ENCODE results near the gene IKBIP.
"Not testable (repeated sequence)": the region's sequence is repeated elsewhere in the genome, so short reads cannot be mapped to it uniquely, and the experiment has no call there.

The IKBIP gene

DNA sequence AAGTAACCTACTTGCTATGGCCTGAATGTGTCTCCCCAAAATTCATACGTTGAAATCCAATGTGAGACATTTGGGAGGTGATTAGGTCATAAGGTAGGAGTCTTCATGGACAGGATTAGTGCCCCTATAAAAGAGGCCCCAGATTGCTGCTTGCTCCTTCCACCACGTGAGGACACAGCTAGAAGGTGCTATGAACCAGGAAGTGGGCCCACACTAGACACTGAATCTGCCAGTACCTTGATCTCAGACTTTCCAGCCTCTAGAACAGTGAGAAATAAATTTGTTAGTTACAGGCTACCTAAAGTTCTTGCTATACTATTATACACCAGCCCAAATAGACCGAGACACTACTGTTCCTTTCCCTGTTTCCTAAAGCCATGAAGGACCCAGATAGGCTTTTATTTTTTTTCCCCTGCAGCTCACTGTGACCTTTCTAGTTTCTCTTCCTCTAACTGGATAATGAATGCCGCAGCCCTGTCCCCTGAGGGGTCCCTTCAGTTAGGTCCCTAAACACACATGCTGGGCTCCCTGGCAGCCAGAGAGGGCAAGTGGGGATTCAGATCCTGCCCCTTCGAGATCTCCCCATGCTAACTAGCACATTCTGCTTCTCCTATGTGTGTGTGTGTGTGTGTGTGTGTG is 31.8 kb downstream of the IKBIP start:
- H3K4me3 ChIP-seq (ENCODE audit: low read length), result no peak overlapping the region

DNA sequence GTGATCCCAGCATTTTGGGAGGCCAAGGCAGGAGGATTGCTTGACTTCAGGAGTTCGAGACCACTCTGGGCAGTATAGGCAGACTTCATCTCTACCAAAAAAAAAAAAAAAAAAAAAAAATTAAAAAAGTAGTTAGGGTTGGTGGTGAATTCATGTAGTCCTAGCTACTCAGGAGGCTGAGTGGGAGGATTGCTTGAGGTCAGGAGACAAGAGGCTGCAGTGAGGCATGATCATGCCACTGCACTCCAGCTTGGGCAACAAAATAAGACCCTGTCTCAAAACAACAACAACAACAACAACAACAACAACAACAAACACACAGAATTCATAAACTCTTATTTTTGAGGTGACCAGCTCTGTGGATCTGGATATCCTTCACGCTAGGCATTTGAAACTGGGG is 34.0 kb downstream of the IKBIP start:
- Histone ChIP-seq H3K9ac (ENCODE audit: low read length) (no peak overlapping the region), H3K36me3 (ENCODE audit: control insufficient read depth, insufficient read depth, low read length) (no peaks in the 10 kb centered on the region), H3K27ac (ENCODE audit: low read depth, low read length) (no peak overlapping the region), H3K27me3 (ENCODE audit: control insufficient read depth, insufficient read depth, low read length) (no peaks in the 10 kb centered on the region), H3K4me1 (ENCODE audit: control insufficient read depth, insufficient read depth, low read length) (no peaks in the 10 kb centered on the region), H3K4me3 (ENCODE audit: low read length) (no peak overlapping the region)

More for the DNA sequence above, 31.8 kb downstream of the IKBIP start:
- Histone ChIP-seq H3K4me1 (ENCODE audit: control insufficient read depth, insufficient read depth, low read length) (no peaks in the 10 kb centered on the region), H3K9ac (ENCODE audit: low read length) (no peak overlapping the region), H3K27me3 (ENCODE audit: control insufficient read depth, insufficient read depth, low read length) (no peaks in the 10 kb centered on the region), H3K27ac (ENCODE audit: low read depth, low read length) (no peak overlapping the region), H3K36me3 (ENCODE audit: control insufficient read depth, insufficient read depth, low read length) (no peaks in the 10 kb centered on the region)

DNA sequence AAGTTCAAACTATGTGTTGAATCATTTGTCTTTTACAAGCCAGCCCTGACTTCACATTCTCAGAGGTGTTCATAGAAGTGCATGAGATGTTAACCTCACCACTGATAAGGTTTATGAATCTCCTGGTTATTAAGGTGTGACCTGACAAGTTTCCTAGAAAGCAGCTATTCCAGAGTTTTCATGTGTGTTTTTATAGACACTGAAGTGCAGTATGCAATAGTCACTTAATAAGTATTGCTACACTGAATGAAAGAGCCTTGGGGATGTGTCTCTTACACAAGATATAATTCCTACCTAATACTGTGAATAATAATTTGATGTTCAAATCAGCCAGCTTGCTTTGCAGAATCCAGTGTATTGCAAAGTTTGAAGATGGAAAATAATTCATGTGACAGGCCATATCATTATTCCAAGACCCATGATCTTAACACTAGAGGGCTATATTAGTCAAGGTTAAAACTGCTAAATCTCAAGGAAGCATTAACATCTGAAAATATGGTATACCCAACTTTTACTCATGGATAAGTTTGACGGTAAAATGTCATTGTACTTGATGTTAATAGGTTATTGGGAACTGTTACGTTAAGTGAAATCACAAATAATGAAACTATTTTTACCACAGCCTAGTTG is 38.1 kb downstream of the IKBIP start:
- no peak overlapping the region for H3K27ac ChIP-seq (ENCODE audit: low read depth, low read length)
- peaks cover 4% of the 10 kb centered on the region for H3K36me3 ChIP-seq (ENCODE audit: control insufficient read depth, insufficient read depth, low read length)

DNA sequence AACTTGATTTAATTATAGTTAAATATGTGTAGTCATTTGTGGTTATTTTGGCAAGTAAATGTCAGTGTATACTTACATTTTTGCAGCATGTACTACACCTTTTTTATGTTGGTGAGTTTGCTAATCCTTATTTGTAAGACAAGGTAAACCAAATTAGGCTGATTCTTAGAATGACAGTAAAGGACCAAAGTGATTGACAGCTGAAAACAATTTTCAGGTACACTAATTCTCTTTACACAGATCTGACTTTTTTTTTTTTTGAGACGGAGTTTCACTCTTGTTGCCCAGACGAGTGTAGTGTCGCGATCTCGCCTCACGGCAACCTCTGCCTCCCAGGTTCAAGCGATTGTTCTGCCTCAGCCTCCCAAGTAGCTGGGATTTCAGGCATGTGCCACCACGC is 42.7 kb downstream of the IKBIP start:
- Histone ChIP-seq H3K4me3 (ENCODE audit: low read length) (no peak overlapping the region), H3K9ac (ENCODE audit: low read length) (no peak overlapping the region), H3K27me3 (ENCODE audit: control insufficient read depth, insufficient read depth, low read length) (no peaks in the 10 kb centered on the region), H3K27ac (ENCODE audit: low read depth, low read length) (no peak overlapping the region), H3K36me3 (ENCODE audit: control insufficient read depth, insufficient read depth, low read length) (peaks cover 24% of the 10 kb centered on the region), H3K4me1 (ENCODE audit: control insufficient read depth, insufficient read depth, low read length) (no peaks in the 10 kb centered on the region)

More for the DNA sequence above, 38.1 kb downstream of the IKBIP start:
- no peaks in the 10 kb centered on the region for H3K27me3 ChIP-seq (ENCODE audit: control insufficient read depth, insufficient read depth, low read length)
- no peak overlapping the region for H3K4me3 ChIP-seq (ENCODE audit: low read length)
- H3K4me1 ChIP-seq (ENCODE audit: control insufficient read depth, insufficient read depth, low read length), result no peaks in the 10 kb centered on the region
- H3K9ac ChIP-seq (ENCODE audit: low read length), result no peak overlapping the region

DNA sequence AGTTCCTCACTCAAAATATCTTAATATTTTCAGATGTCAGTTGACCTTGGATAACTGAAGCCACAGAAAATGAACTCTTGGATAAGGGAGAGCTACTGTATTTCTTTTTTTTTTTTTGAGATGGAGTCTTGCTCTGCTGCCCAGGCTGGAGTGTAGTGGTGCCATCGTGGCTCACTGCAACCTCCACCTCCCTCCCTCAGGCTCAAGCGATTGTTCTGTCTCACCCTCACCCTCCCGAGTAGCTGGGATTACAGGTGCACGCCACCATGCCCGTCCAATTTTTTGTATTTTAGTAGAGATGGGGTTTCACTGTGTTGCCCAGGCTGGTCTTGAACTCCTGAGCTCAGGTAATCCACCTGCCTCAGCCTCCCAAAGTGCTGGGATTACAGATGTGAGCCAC is 47.3 kb downstream of the IKBIP start:
- not testable (repeated sequence) for H3K9ac ChIP-seq (ENCODE audit: low read length); H3K4me1 ChIP-seq (ENCODE audit: control insufficient read depth, insufficient read depth, low read length); H3K4me3 ChIP-seq (ENCODE audit: low read length); H3K27ac ChIP-seq (ENCODE audit: low read depth, low read length); H3K27me3 ChIP-seq (ENCODE audit: control insufficient read depth, insufficient read depth, low read length)
- H3K36me3 ChIP-seq (ENCODE audit: control insufficient read depth, insufficient read depth, low read length), result peaks cover 30% of the 10 kb centered on the region

DNA sequence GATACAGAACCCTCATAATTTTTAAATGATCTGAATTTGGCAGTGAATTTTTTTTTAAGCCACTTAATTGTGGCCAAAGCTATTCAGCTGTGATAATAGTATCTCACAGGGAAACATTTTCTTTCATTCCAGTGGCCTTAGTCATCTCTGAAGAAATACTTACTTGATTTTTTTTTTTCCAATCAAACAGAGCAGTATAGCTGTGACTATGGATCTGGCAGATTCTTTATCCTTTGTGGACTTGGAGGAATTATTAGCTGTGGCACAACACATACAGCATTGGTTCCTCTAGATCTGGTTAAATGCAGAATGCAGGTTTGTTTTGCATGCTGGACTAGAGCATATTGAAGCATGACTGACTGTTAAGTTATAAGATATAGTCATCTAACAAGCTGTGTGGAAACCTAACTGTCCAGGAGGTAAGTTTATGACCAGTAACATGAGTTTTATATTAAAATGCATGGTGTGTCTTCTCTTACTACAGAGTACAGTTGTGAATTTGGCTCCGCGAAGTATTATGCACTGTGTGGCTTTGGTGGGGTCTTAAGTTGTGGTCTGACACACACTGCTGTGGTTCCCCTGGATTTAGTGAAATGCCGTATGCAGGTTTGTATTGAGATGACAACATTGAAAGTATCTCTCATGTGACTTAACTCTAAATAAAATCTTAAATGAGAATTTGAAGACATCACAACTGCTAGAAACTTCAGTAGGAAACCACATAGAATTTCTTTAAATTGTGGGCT is 49.2 kb downstream of the IKBIP start:
- H3K36me3 ChIP-seq (ENCODE audit: control insufficient read depth, insufficient read depth, low read length), result peaks cover 22% of the 10 kb centered on the region
- H3K27ac ChIP-seq (ENCODE audit: low read depth, low read length), result peak overlapping the region; percentile 100
- no peaks in the 10 kb centered on the region for H3K27me3 ChIP-seq (ENCODE audit: control insufficient read depth, insufficient read depth, low read length)
- H3K9ac ChIP-seq (ENCODE audit: low read length), result no peak overlapping the region
- peak overlapping the region; percentile 98 for H3K4me3 ChIP-seq (ENCODE audit: low read length)
- peaks cover 6% of the 10 kb centered on the region for H3K4me1 ChIP-seq (ENCODE audit: control insufficient read depth, insufficient read depth, low read length)

DNA sequence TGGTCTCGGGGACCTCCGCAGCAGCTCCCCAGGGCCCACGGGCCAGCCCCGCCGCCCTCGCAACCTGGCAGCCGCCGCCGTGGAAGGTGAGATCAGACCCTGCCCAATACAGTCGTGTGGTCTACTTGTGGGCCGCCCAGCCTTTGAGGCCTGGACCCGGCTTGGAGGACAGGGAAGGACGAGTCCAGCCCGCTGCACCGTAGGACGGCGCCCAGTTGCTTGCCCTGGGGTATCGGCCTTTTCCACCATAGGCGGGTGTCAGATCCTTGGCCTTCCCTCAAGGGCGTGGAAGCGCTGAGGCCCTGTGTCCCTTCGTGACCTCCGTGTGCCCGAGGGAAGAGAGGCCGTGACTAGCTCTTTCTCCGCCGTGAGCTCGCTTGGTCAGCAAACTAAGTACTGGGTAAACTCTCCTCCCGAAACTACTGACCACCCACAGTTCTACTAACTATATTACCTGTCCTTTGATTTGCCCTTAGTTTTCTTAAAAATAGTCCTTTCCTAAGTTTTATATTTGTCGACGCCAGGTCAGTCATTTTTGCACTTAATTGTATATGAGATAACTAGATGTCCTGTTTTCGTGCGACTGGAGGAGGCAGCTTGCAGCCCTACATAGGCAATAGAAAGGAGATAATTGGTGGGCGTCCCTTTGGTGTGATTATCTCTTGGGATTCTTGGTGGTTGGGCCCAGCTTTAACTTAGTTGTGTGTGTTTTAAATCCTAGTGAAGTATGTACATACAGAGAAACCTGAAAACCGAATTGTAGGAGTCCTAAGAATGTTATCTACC is 50.3 kb downstream of the IKBIP start:
- H3K9ac ChIP-seq (ENCODE audit: low read length), result peak overlapping the region; percentile 99
- peaks cover 15% of the 10 kb centered on the region for H3K36me3 ChIP-seq (ENCODE audit: control insufficient read depth, insufficient read depth, low read length)
- H3K4me1 ChIP-seq (ENCODE audit: control insufficient read depth, insufficient read depth, low read length), result peaks cover 6% of the 10 kb centered on the region
- no peaks in the 10 kb centered on the region for H3K27me3 ChIP-seq (ENCODE audit: control insufficient read depth, insufficient read depth, low read length)
- H3K4me3 ChIP-seq (ENCODE audit: low read length), result peak overlapping the region; percentile 98
- H3K27ac ChIP-seq (ENCODE audit: low read depth, low read length), result peak overlapping the region; percentile 100

DNA sequence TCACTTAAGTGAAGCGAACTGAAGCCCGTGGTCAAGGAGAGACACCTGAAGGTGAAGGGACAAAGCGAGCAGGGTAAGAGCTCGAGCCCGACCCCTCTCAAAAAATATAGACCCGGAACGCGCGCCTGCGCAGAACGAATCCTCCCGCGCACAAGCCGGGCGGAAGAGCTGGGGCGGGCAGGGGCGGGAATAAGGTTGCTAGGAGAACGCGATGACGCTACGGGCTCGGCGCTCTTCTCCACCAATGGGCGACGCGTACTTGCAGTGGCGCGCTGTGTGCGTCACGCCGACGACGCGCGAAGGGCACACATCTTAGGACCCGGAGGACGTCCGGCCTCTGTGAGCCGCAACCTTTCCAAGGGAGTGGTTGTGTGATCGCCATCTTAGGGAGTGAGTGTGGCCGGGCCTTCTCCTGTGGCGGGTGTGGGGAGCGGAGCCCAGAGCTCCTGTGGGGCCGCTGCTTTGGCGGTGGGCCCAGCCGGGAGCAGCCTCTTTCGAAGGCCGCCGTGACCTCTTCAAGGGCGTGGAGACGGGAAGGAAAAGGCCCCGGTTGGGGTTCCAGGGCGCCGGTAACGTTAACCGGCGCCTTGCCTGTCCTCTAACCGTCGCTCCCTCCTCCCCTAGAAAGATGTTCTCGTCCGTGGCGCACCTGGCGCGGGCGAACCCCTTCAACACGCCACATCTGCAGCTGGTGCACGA is 51.1 kb downstream of the IKBIP start, which contains the start of gene SLC25A3:
SLC25A3 (plus strand) TSS at position 336 of the 699 bp plus-strand sequence; CDS start at position 629, 293 bp downstream.
- peak within 1 kb of the TSS; percentile 98 for H3K4me3 ChIP-seq (ENCODE audit: low read length)
- H3K36me3 ChIP-seq (ENCODE audit: control insufficient read depth, insufficient read depth, low read length), result peaks cover 15% of the 10 kb centered on the region
- peak within 1 kb of the TSS; percentile 100 for H3K27ac ChIP-seq (ENCODE audit: low read depth, low read length)
- H3K27me3 ChIP-seq (ENCODE audit: control insufficient read depth, insufficient read depth, low read length), result no peaks in the 10 kb centered on the region
- peaks cover 6% of the 10 kb centered on the region for H3K4me1 ChIP-seq (ENCODE audit: control insufficient read depth, insufficient read depth, low read length)
- peak within 1 kb of the TSS; percentile 99 for H3K9ac ChIP-seq (ENCODE audit: low read length)

DNA sequence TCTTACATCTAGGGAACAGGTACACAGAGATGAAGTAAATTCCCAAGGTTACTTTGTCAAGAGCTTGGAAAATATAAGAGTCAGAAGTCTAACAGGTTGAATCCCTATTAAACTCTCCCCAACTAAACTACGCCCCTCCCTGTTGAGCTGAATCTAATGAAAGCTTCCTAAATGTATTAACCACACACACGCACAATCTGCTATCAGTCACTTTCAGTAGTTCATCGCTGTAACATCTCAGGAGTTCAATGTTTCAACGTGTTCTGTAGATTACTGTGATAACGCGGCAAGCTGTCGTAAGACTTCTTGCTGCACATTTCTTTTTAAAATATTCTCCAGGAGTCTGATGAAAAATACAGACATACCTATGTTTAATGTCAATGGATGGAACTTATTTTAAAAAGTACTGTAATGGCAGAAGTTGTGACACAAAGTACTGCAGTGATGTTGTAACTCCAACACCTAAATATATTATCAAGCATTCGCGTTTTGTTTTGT is 51.7 kb downstream of the IKBIP start:
- Histone ChIP-seq H3K36me3 (ENCODE audit: control insufficient read depth, insufficient read depth, low read length) (peaks cover 11% of the 10 kb centered on the region), H3K27me3 (ENCODE audit: control insufficient read depth, insufficient read depth, low read length) (no peaks in the 10 kb centered on the region), H3K27ac (ENCODE audit: low read depth, low read length) (peak overlapping the region; percentile 100), H3K9ac (ENCODE audit: low read length) (peak overlapping the region; percentile 52), H3K4me1 (ENCODE audit: control insufficient read depth, insufficient read depth, low read length) (peaks cover 6% of the 10 kb centered on the region), H3K4me3 (ENCODE audit: low read length) (peak overlapping the region; percentile 72)

DNA sequence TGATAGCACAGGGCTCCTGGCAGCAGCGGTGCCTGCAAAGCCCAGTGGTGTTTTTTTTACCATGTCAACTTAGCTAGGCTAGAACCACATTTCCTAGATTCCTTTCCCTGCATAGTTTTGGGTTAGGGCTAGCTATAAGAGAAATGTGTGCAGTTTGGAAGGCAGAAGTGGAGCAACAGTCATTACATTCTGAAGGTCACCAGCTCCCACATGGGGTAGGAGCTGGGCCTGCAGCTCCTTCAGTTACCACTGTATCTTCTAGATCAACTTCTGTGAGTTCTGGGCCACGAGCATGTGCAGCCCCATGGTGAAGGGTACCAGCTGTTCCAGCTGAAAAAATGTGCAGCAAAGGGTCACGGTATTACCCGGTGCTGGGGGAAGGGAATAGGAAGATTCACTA is 53.4 kb downstream of the IKBIP start:
- no peak overlapping the region for H3K9ac ChIP-seq (ENCODE audit: low read length)
- H3K4me1 ChIP-seq (ENCODE audit: control insufficient read depth, insufficient read depth, low read length), result peaks cover 6% of the 10 kb centered on the region
- peaks cover 6% of the 10 kb centered on the region for H3K36me3 ChIP-seq (ENCODE audit: control insufficient read depth, insufficient read depth, low read length)

DNA sequence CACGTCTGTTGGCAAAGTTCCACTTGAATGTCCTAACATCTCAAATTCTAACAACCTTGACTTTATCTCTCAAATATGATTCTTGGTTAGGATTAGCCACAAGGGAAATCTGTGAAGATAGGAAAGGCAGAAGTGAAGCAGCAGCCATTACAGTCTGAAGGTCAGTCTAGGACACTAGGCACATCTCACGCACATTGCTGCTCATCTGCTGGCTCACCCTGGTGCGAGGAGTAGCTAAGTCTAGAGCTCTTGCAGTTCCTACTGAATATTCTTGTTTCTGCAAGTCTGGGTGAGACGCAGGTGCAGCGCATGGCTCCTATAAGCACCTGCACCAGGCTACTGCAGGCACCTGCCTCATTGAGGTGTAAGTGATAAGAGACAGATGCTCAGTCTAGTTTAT is 57.5 kb downstream of the IKBIP start:
- H3K9ac ChIP-seq (ENCODE audit: low read length), result no peak overlapping the region
- no peaks in the 10 kb centered on the region for H3K36me3 ChIP-seq (ENCODE audit: control insufficient read depth, insufficient read depth, low read length)

More for the DNA sequence above, 53.4 kb downstream of the IKBIP start:
- no peaks in the 10 kb centered on the region for H3K27me3 ChIP-seq (ENCODE audit: control insufficient read depth, insufficient read depth, low read length)
- no peak overlapping the region for H3K4me3 ChIP-seq (ENCODE audit: low read length)
- no peak overlapping the region for H3K27ac ChIP-seq (ENCODE audit: low read depth, low read length)

More for the DNA sequence above, 57.5 kb downstream of the IKBIP start:
- Histone ChIP-seq H3K27me3 (ENCODE audit: control insufficient read depth, insufficient read depth, low read length) (no peaks in the 10 kb centered on the region), H3K27ac (ENCODE audit: low read depth, low read length) (no peak overlapping the region), H3K4me3 (ENCODE audit: low read length) (no peak overlapping the region), H3K4me1 (ENCODE audit: control insufficient read depth, insufficient read depth, low read length) (no peaks in the 10 kb centered on the region)

All from rectal smooth muscle tissue (tissue), 1 donor.